Liver (tissue), 9 donors: ENCODE results near the gene PHGDH. TPM values are rescaled to one million over a fixed set of nuclear protein-coding genes. Genes with fewer than 3 reads are reported as not detected.

ENCODE experiments used
- DNase-seq: peaks from one replicate; pipeline ENCODE4 v3.0.0-alpha.2; 2017; ENCODE audit warnings: low spot score
- H3K27ac ChIP-seq, 2 donors: one replicate each; pipeline ENCODE4 v1.7.0; 2013; ENCODE audit warnings: inconsistent platforms in 2 of 2, low read length in 2 of 2, control low read depth in 1 of 2, low read depth in 1 of 2, mild to moderate bottlenecking in 1 of 2
- H3K27me3 ChIP-seq, 4 donors: one replicate each; pipeline versions ENCODE4 v1.6.1 to v1.7.0; 2013; ENCODE audit warnings: low read length in 3 of 4, inconsistent platforms in 1 of 4, mild to moderate bottlenecking in 1 of 4, moderate library complexity in 1 of 4; ENCODE audit not compliant: control insufficient read depth in 4 of 4, insufficient read depth in 4 of 4
- H3K36me3 ChIP-seq, 4 donors: one replicate each; pipeline versions ENCODE4 v1.6.1 to v1.7.0; 2013; ENCODE audit warnings: low read length in 3 of 4, mild to moderate bottlenecking in 3 of 4, low read depth in 1 of 4, moderate library complexity in 1 of 4; ENCODE audit not compliant: control insufficient read depth in 4 of 4, insufficient read depth in 3 of 4
- H3K4me1 ChIP-seq, 4 donors: one replicate each; pipeline versions ENCODE4 v1.6.1 to v1.7.0; 2013; ENCODE audit warnings: low read length in 3 of 4, mild to moderate bottlenecking in 3 of 4, moderate library complexity in 1 of 4; ENCODE audit not compliant: control insufficient read depth in 4 of 4, insufficient read depth in 4 of 4
- H3K4me3 ChIP-seq, 3 donors: one replicate each; pipeline versions ENCODE4 v1.6.1 to v1.7.0; 2013; ENCODE audit warnings: low read length in 3 of 3, control low read depth in 1 of 3, low read depth in 1 of 3, mild to moderate bottlenecking in 1 of 3
- H3K9ac ChIP-seq, 2 donors: one replicate each; pipeline ENCODE4 v1.7.0; 2013; ENCODE audit warnings: low read length in 2 of 2, mild to moderate bottlenecking in 2 of 2, moderate library complexity in 2 of 2, control low read depth in 1 of 2, low read depth in 1 of 2
- H3K9me3 ChIP-seq, 4 donors: one replicate each; pipeline versions ENCODE4 v1.6.1 to v1.7.0; 2013; ENCODE audit warnings: low read length in 3 of 4; ENCODE audit not compliant: control insufficient read depth in 4 of 4
- ATF3 ChIP-seq: IDR thresholded peaks from 2 replicates; pipeline ENCODE4 v1.6.1; 2016; ENCODE audit warnings: antibody characterized with exemption
- EGR1 ChIP-seq, 2 donors: IDR thresholded peaks; 2 replicates each; pipeline ENCODE4 v1.6.1; 2016 to 2018; ENCODE audit warnings: antibody characterized with exemption in 2 of 2, low read depth in 2 of 2
- FOXA1 ChIP-seq: IDR thresholded peaks from 2 replicates; pipeline ENCODE4 v1.6.1; 2016; ENCODE audit warnings: antibody characterized with exemption
- FOXA2 ChIP-seq: IDR thresholded peaks from 2 replicates; pipeline ENCODE4 v1.6.1; 2016; ENCODE audit warnings: antibody characterized with exemption
- GABPA ChIP-seq, 2 donors: IDR thresholded peaks in 1 of 2; conservative IDR thresholded peaks in 1 of 2; 2 replicates each; pipeline ENCODE4 v1.6.1; 2016; ENCODE audit warnings: antibody characterized with exemption in 2 of 2, mild to moderate bottlenecking in 1 of 2, moderate library complexity in 1 of 2
- HNF4A ChIP-seq, 2 donors: conservative IDR thresholded peaks; 2 replicates each; pipeline ENCODE4 v1.6.1; 2016; ENCODE audit warnings: antibody characterized with exemption in 2 of 2, mild to moderate bottlenecking in 2 of 2
- HNF4G ChIP-seq: IDR thresholded peaks from 2 replicates; pipeline ENCODE4 v1.6.1; 2016; ENCODE audit warnings: antibody characterized with exemption
- JUND ChIP-seq, 2 donors: IDR thresholded peaks; 2 replicates each; pipeline ENCODE4 v1.6.1; 2016; ENCODE audit warnings: antibody characterized with exemption in 2 of 2
- NR2F2 ChIP-seq: IDR thresholded peaks from 2 replicates; pipeline ENCODE4 v1.6.1; 2016; ENCODE audit warnings: antibody characterized with exemption
- RAD21 ChIP-seq, 2 donors: IDR thresholded peaks; 2 replicates each; pipeline ENCODE4 v1.6.1; 2016; ENCODE audit warnings: antibody characterized with exemption in 2 of 2, mild to moderate bottlenecking in 2 of 2
- REST ChIP-seq: IDR thresholded peaks from 2 replicates; pipeline ENCODE4 v1.6.1; 2016; ENCODE audit warnings: antibody characterized with exemption, mild to moderate bottlenecking
- RXRA ChIP-seq, 2 donors: IDR thresholded peaks; 2 replicates each; pipeline ENCODE4 v1.6.1; 2017 to 2018; ENCODE audit warnings: antibody characterized with exemption in 2 of 2, mild to moderate bottlenecking in 1 of 2
- SP1 ChIP-seq: IDR thresholded peaks from 2 replicates; pipeline ENCODE4 v1.6.1; 2018; ENCODE audit warnings: antibody characterized with exemption, mild to moderate bottlenecking
- TAF1 ChIP-seq: conservative IDR thresholded peaks from 2 replicates; pipeline ENCODE4 v1.6.1; 2016; ENCODE audit warnings: antibody characterized with exemption, mild to moderate bottlenecking
- YY1 ChIP-seq: IDR thresholded peaks from 2 replicates; pipeline ENCODE4 v1.6.1; 2016; ENCODE audit warnings: antibody characterized with exemption, mild to moderate bottlenecking
- ZBTB33 ChIP-seq: IDR thresholded peaks from 2 replicates; pipeline ENCODE4 v1.6.1; 2016; ENCODE audit warnings: antibody characterized with exemption
- WGBS: extraction: QIAGEN DNeasy Blood & Tissue Kit; methylation state at CpG from one replicate; pipeline ENCODE4 v1.1.7; 2013; 5-methylcytosine and 5-hydroxymethylcytosine counted together
- polyA plus RNA-seq, 2 donors: library from polyadenylated mRNA; stranded (reverse) in 1 of 2; unstranded in 1 of 2; fragments of 200-250 nt in 1 of 2; fragments of >200 nt in 1 of 2; fragmentation: Nextera tagmentation in 1 of 2; extraction: Ambion mirVana in 1 of 2; gene quantifications; one replicate each; pipeline versions ENCODE4 v1.2.1 to v1.2.3, GENCODE V29; 2013 to 2015
- total RNA-seq, 2 donors: library from RNA; depleted of rRNA; stranded (reverse); fragments of >200 nt; gene quantifications; one replicate each; pipeline ENCODE4 v1.2.3, GENCODE V29; 2014
- TF ChIP-seq, protein P1 (sequence below): fragments of 150-350 bp; IDR thresholded peaks from 2 replicates; pipeline ENCODE4 v1.5.1; 2017; ENCODE audit warnings: improper control_type of control experiment, low read depth, low read length; ENCODE audit not compliant: missing input control
- TF ChIP-seq, protein P2 (sequence below): IDR thresholded peaks from 2 replicates; pipeline ENCODE4 v1.6.1; 2016; ENCODE audit warnings: antibody characterized with exemption
- donor health status: healthy.
- donor health status: healthy.
- donor health status: healthy.
- donor health status: healthy.
- donor health status: healthy.

PHGDH gene
- total and polyA plus RNA-seq, 4 donors = 48.0 to 178 (median 80.5) TPM

- TF ChIP-seq, protein P1, sequence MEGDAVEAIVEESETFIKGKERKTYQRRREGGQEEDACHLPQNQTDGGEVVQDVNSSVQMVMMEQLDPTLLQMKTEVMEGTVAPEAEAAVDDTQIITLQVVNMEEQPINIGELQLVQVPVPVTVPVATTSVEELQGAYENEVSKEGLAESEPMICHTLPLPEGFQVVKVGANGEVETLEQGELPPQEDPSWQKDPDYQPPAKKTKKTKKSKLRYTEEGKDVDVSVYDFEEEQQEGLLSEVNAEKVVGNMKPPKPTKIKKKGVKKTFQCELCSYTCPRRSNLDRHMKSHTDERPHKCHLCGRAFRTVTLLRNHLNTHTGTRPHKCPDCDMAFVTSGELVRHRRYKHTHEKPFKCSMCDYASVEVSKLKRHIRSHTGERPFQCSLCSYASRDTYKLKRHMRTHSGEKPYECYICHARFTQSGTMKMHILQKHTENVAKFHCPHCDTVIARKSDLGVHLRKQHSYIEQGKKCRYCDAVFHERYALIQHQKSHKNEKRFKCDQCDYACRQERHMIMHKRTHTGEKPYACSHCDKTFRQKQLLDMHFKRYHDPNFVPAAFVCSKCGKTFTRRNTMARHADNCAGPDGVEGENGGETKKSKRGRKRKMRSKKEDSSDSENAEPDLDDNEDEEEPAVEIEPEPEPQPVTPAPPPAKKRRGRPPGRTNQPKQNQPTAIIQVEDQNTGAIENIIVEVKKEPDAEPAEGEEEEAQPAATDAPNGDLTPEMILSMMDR = no peak
- TF ChIP-seq, protein P2, sequence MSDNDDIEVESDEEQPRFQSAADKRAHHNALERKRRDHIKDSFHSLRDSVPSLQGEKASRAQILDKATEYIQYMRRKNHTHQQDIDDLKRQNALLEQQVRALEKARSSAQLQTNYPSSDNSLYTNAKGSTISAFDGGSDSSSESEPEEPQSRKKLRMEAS = no peak
- no peak for TF ChIP-seq EGR1 (IDR thresholded peaks at IDR 0.05; ENCODE audit: low read depth in 2 of 2)
- TF ChIP-seq NR2F2 = no peak
- TF ChIP-seq FOXA2 = no peak
- no peak for TF ChIP-seq SP1
- no peak for TF ChIP-seq TAF1
- TF ChIP-seq ATF3 = no peak
- TF ChIP-seq JUND (IDR thresholded peaks at IDR 0.05) = no peak
Measured at GRCh38 chr1:119674835-119675289, 36.9 kb upstream of the PHGDH start (continued).

DNA sequence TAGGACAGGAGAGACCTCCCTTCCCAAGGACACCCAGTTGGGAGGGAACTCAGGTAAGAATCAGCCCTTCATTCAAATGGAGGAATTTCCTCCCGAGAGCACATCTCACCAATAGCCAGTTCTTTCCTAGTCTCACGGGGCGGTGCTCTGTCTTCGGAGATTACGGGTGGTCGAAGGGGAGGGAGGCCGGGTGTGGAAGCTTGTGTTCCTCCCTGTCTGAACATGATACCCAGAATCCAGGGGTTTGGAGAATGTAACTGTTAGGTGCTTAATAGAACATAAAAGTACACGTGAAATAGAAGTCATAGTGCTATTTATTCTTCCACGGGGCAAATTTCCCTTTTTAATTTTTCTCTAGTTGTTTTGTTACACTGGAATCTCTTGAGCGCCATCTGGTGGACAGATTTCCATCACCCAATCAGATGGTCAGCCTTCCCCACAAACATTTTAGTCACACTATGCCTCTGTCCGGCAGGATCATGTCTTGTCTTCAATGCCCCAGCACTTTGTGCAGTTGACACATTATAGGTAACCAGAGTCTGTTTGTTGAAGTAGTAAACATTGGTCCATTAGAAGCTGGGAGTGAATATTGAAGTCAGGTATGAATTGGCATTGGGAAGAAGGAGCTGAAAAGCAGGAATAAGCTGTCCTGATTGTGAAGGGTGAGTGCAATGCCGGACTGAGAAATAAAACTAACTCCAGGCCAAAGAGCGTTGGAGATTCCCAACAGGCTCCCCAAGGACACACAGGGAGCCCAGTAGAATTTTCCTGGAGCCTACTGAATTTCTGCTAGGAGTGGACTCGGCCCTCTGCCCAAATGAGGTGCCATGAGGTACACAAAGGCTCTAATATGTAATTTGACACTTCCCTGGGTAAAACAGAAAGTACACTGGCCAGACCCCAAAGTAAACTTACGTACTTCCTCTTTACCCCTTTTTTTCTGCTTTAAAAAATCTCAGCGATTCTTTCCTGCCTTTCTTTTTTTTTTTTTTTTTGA lies 36.1 kb upstream of the PHGDH start:
- DNase-seq = peak; percentile 81
- Histone ChIP-seq H3K9ac (peak overlapping the region; percentile 47 to 74), H3K4me3 (peak overlapping the region; percentile 28 to 59 (median 50)), H3K4me1 (peaks cover 0 to 24% (median 19%) of the 10 kb centered on the region in 4 donors), H3K36me3 (no peaks in the 10 kb centered on the region), H3K27me3 (no peaks in the 10 kb centered on the region), H3K9me3 (no peaks in the 10 kb centered on the region), H3K27ac (peak overlapping the region; percentile 73 to 78)
- WGBS = 11% methylated on average over 16 of the region's 16 CpGs
- TF ChIP-seq SP1 (no peak), FOXA2 (peak; percentile 48), NR2F2 (no peak), YY1 (peak; percentile 28), REST (peak; percentile 14), RXRA (IDR thresholded peaks at IDR 0.05) (peak in 1 of 2 donors; percentile 7), ZBTB33 (no peak), EGR1 (IDR thresholded peaks at IDR 0.05; ENCODE audit: low read depth in 2 of 2) (no peak), HNF4G (no peak), ATF3 (no peak), RAD21 (IDR thresholded peaks at IDR 0.05) (peak; percentile 80 to 84), GABPA (IDR thresholded peaks at IDR 0.05 in 1 of 2, conservative IDR thresholded peaks at IDR 0.05 in 1 of 2) (no peak), TAF1 (peak; percentile 41), HNF4A (conservative IDR thresholded peaks at IDR 0.05) (peak; percentile 33 to 34), JUND (IDR thresholded peaks at IDR 0.05) (no peak), FOXA1 (peak; percentile 47)
- TF ChIP-seq, protein P2 = no peak
- TF ChIP-seq, protein P1 = peak; percentile 89
